Measurements from ENCODE around the gene SNRPE. TPM values are rescaled to one million over a fixed set of nuclear protein-coding genes. Genes with fewer than 3 reads are reported as not detected.
A peak's percentile ranks its signal among the peaks of the same experiment; 100 is the strongest.
"Not testable (repeated sequence)": the region's sequence is repeated elsewhere in the genome, so short reads cannot be mapped to it uniquely, and the experiment has no call there.

SNRPE gene
- total RNA-seq, 1 donor from 2014 or later = 122 TPM

DNA sequence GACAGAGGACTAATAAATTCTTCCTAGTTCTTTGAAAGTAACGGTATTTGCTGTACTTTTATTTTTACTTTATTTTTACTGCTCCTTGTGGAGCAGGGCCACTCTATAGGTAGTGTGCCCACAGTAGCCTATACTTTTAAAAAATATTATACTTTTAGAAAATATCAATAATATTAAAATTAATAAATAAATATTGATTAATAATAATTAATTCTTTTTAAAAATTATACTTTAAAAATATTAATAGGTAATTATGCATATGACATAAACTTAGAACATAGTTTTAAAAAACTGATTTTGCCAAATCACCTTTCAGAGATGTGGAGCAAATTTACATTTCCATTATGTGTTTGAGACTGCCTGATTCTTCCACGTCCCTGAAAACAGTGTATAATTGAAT lies 35.2 kb upstream of the SNRPE start:
- H3K9me3 Mint-ChIP-seq (ENCODE audit: unreplicated experiment) = no peaks in the 10 kb centered on the region
- Histone ChIP-seq H3K36me3 (ENCODE audit: insufficient read depth, low read length) (peaks cover 60% of the 10 kb centered on the region), H3K27me3 (ENCODE audit: insufficient read depth, low read length) (no peaks in the 10 kb centered on the region), H4K20me1 (ENCODE audit: insufficient read depth, low read length) (peaks cover 66% of the 10 kb centered on the region), H3K4me1 (ENCODE audit: insufficient read depth, low read length) (no peaks in the 10 kb centered on the region), H3K79me2 (ENCODE audit: insufficient read depth, low read length) (peaks cover 53% of the 10 kb centered on the region), H3K4me3 (ENCODE audit: insufficient read depth, low read depth, low read length) (no peak overlapping the region), H3K27ac (ENCODE audit: low read depth, low read length) (no peak overlapping the region), H3K9ac (ENCODE audit: low read length) (no peak overlapping the region), H3K4me2 (ENCODE audit: low read length) (no peak overlapping the region), H3K9me3 (ENCODE audit: insufficient read depth, low read depth, low read length) (no peaks in the 10 kb centered on the region), H2AFZ (ENCODE audit: low read depth, low read length) (no peak overlapping the region)
- peaks cover 5% of the 10 kb centered on the region for H3K4me1 Mint-ChIP-seq (ENCODE audit: low read depth, unreplicated experiment)
- TF ChIP-seq, protein P1, sequence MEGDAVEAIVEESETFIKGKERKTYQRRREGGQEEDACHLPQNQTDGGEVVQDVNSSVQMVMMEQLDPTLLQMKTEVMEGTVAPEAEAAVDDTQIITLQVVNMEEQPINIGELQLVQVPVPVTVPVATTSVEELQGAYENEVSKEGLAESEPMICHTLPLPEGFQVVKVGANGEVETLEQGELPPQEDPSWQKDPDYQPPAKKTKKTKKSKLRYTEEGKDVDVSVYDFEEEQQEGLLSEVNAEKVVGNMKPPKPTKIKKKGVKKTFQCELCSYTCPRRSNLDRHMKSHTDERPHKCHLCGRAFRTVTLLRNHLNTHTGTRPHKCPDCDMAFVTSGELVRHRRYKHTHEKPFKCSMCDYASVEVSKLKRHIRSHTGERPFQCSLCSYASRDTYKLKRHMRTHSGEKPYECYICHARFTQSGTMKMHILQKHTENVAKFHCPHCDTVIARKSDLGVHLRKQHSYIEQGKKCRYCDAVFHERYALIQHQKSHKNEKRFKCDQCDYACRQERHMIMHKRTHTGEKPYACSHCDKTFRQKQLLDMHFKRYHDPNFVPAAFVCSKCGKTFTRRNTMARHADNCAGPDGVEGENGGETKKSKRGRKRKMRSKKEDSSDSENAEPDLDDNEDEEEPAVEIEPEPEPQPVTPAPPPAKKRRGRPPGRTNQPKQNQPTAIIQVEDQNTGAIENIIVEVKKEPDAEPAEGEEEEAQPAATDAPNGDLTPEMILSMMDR (IDR thresholded peaks at IDR 0.05; ENCODE audit: insufficient read depth, low read depth, low read length) = no peak
- TF ChIP-seq EZH2 (IDR thresholded peaks at IDR 0.05; ENCODE audit: insufficient read depth, low read length) = no peak
- H3K4me3 Mint-ChIP-seq (ENCODE audit: unreplicated experiment) = no peak overlapping the region
- peaks cover 9% of the 10 kb centered on the region for H3K36me3 Mint-ChIP-seq (ENCODE audit: low read depth, unreplicated experiment)
- H3K27ac Mint-ChIP-seq (ENCODE audit: unreplicated experiment) = no peak overlapping the region
- FAIRE-seq (no peak), DNase-seq (ENCODE audit: low read depth) (no peak)
- no peaks in the 10 kb centered on the region for H3K27me3 Mint-ChIP-seq (ENCODE audit: low read depth, unreplicated experiment)

DNA sequence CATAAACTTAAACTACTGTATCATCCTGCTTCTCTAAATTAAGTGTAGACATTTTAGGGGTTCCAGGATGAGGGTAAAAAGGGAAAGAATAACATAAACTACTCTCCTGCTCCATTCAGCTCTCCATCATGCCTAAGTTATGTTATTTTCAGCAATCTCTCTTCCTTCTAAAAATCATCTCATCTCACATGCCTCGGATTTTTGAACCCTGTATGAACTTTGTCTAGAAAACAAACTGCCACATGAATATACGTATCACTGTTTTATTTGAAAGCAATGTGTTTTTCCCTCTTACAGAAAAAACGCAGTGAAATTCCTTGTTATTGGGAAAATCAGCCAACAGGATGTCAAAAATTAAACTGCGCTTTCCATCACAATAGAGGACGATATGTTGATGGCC lies 33.4 kb upstream of the SNRPE start:
- no peak overlapping the region for H2AFZ ChIP-seq (ENCODE audit: low read depth, low read length)
- FAIRE-seq = no peak
- TF ChIP-seq, protein P1 (IDR thresholded peaks at IDR 0.05; ENCODE audit: insufficient read depth, low read depth, low read length) = no peak
- no peak for TF ChIP-seq EZH2 (IDR thresholded peaks at IDR 0.05; ENCODE audit: insufficient read depth, low read length)
- Mint-ChIP-seq H3K27me3 (ENCODE audit: low read depth, unreplicated experiment) (no peaks in the 10 kb centered on the region), H3K9me3 (ENCODE audit: unreplicated experiment) (no peaks in the 10 kb centered on the region), H3K27ac (ENCODE audit: unreplicated experiment) (no peak overlapping the region), H3K4me3 (ENCODE audit: unreplicated experiment) (no peak overlapping the region), H3K36me3 (ENCODE audit: low read depth, unreplicated experiment) (no peaks in the 10 kb centered on the region), H3K4me1 (ENCODE audit: low read depth, unreplicated experiment) (peaks cover 5% of the 10 kb centered on the region)
- H3K9me3 ChIP-seq (ENCODE audit: insufficient read depth, low read depth, low read length) = no peaks in the 10 kb centered on the region
- no peak overlapping the region for H3K4me2 ChIP-seq (ENCODE audit: low read length)
- no peak overlapping the region for H3K4me3 ChIP-seq (ENCODE audit: insufficient read depth, low read depth, low read length)
- no peak overlapping the region for H3K27ac ChIP-seq (ENCODE audit: low read depth, low read length)
- H3K4me1 ChIP-seq (ENCODE audit: insufficient read depth, low read length) = no peaks in the 10 kb centered on the region
- no peak for DNase-seq (ENCODE audit: low read depth)
- H3K79me2 ChIP-seq (ENCODE audit: insufficient read depth, low read length) = peaks cover 40% of the 10 kb centered on the region
- no peak overlapping the region for H3K9ac ChIP-seq (ENCODE audit: low read length)
- H3K27me3 ChIP-seq (ENCODE audit: insufficient read depth, low read length) = no peaks in the 10 kb centered on the region
- H3K36me3 ChIP-seq (ENCODE audit: insufficient read depth, low read length) = peaks cover 53% of the 10 kb centered on the region
- peaks cover 51% of the 10 kb centered on the region for H4K20me1 ChIP-seq (ENCODE audit: insufficient read depth, low read length)

DNA sequence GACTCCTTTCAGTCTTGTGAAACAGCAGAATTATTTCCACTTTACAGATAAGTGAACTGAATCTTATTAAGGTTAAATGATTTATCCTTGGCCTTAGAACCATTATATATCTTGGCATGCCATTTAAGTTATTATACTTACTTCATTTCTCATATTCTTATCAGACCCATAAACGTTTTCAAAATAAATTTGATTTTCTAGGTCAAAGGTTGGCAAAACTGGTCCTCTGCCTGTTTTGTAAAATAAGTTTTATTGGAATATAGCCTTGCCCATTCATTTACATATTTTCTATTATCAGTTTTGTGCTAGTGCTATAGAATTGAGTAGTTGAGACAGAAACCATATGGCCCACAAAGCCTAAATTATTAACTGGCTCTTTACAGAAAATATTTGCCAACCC lies 32.9 kb upstream of the SNRPE start:
- H3K4me3 Mint-ChIP-seq (ENCODE audit: unreplicated experiment) = no peak overlapping the region

DNA sequence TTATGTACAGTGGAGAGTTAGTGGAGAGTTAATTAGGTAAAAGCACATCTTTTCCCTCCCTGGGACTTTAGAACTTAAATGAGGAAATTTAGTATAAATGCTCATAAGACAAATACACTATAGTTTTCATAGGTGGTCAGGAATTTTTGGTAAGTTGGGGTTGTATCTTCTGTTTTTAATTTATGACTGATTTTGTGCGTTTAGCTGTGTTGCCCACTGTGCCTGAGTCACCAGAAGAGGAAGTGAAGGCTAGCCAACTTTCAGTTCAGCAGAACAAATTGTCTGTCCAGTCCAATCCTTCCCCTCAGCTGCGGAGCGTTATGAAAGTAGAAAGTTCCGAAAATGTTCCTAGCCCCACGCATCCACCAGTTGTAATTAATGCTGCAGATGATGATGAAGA lies 32.2 kb upstream of the SNRPE start:
- H3K27me3 ChIP-seq (ENCODE audit: insufficient read depth, low read length); DNase-seq (ENCODE audit: low read depth); H3K27ac Mint-ChIP-seq (ENCODE audit: unreplicated experiment); H3K9ac ChIP-seq (ENCODE audit: low read length); H3K9me3 Mint-ChIP-seq (ENCODE audit: unreplicated experiment); H2AFZ ChIP-seq (ENCODE audit: low read depth, low read length); FAIRE-seq; H3K9me3 ChIP-seq (ENCODE audit: insufficient read depth, low read depth, low read length); H3K4me3 ChIP-seq (ENCODE audit: insufficient read depth, low read depth, low read length); H3K4me1 Mint-ChIP-seq (ENCODE audit: low read depth, unreplicated experiment); H3K4me1 ChIP-seq (ENCODE audit: insufficient read depth, low read length); H3K36me3 Mint-ChIP-seq (ENCODE audit: low read depth, unreplicated experiment); H3K4me3 Mint-ChIP-seq (ENCODE audit: unreplicated experiment); H3K27me3 Mint-ChIP-seq (ENCODE audit: low read depth, unreplicated experiment): not testable (repeated sequence)
- peak overlapping the region; percentile 5 for H3K4me2 ChIP-seq (ENCODE audit: low read length)
- peaks cover 51% of the 10 kb centered on the region for H3K36me3 ChIP-seq (ENCODE audit: insufficient read depth, low read length)
- peak overlapping the region; percentile 5 for H3K27ac ChIP-seq (ENCODE audit: low read depth, low read length)
- H3K79me2 ChIP-seq (ENCODE audit: insufficient read depth, low read length) = peaks cover 28% of the 10 kb centered on the region
- peaks cover 43% of the 10 kb centered on the region for H4K20me1 ChIP-seq (ENCODE audit: insufficient read depth, low read length)

More for the DNA sequence above, 32.9 kb upstream of the SNRPE start:
- Histone ChIP-seq H3K4me2 (ENCODE audit: low read length) (no peak overlapping the region), H3K27me3 (ENCODE audit: insufficient read depth, low read length) (no peaks in the 10 kb centered on the region), H3K9ac (ENCODE audit: low read length) (no peak overlapping the region), H3K36me3 (ENCODE audit: insufficient read depth, low read length) (peaks cover 48% of the 10 kb centered on the region), H3K79me2 (ENCODE audit: insufficient read depth, low read length) (peaks cover 35% of the 10 kb centered on the region), H4K20me1 (ENCODE audit: insufficient read depth, low read length) (peaks cover 46% of the 10 kb centered on the region), H3K4me1 (ENCODE audit: insufficient read depth, low read length) (no peaks in the 10 kb centered on the region), H3K27ac (ENCODE audit: low read depth, low read length) (no peak overlapping the region), H3K4me3 (ENCODE audit: insufficient read depth, low read depth, low read length) (no peak overlapping the region), H3K9me3 (ENCODE audit: insufficient read depth, low read depth, low read length) (no peaks in the 10 kb centered on the region), H2AFZ (ENCODE audit: low read depth, low read length) (no peak overlapping the region)
- Mint-ChIP-seq H3K4me1 (ENCODE audit: low read depth, unreplicated experiment) (peaks cover 5% of the 10 kb centered on the region), H3K9me3 (ENCODE audit: unreplicated experiment) (no peaks in the 10 kb centered on the region), H3K27me3 (ENCODE audit: low read depth, unreplicated experiment) (no peaks in the 10 kb centered on the region), H3K27ac (ENCODE audit: unreplicated experiment) (no peak overlapping the region), H3K36me3 (ENCODE audit: low read depth, unreplicated experiment) (peaks cover under 1% of the 10 kb centered on the region)
- FAIRE-seq = no peak
- TF ChIP-seq, protein P1 (IDR thresholded peaks at IDR 0.05; ENCODE audit: insufficient read depth, low read depth, low read length) = no peak
- no peak for TF ChIP-seq EZH2 (IDR thresholded peaks at IDR 0.05; ENCODE audit: insufficient read depth, low read length)
- DNase-seq (ENCODE audit: low read depth) = no peak
